Embryonic facial prominence (tissue), 1 donor: ENCODE results near the gene NIPAL3.

ENCODE experiments used
- DNase-seq: peaks from one replicate; pipeline ENCODE4 v3.0.0-alpha.2; 2016; ENCODE audit errors: extremely low spot score

The NIPAL3 gene

DNA sequence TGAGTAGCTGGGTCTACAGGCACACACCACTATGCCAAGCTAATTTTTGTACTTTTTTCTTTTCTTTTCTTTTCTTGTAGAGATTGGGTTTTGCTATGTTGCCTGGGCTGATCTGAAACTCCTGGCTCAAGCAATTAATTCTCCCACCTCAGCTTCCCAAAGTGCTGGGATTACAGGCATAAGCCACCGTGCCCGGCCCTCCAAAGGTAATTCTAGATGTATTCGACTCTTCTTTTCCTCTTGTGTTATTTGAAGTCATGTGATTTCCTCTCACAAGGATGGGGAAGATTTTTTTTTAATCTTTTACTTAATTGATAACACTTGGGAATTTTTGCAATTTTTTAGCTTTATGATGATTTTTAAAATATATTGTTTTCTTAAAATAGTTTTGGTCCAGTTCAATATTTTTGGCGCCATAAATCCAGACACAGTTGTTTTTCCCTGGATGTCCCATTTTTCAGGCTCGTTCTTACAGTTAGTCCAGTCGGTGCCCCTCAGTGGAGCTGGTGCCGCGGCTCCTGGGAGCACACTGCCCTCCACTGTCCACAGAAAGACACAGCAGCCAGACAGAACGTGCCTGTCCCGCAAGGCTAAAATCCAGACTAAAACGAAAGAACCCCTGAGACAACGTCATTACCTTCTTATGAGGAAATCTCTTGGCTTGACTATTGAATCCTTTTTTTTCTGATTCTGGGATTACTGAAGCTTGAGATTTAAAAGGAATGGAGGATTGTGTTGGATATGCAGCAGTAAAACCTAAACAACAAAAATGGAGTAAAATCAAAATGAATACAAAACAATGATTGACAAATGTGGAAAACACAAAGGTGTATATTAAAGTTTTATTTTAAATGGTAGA, 24.4 kb upstream of the NIPAL3 start:
- DNase-seq, result peak; percentile 82

- DNase-seq, result no peak
Observed at GRCh38 chr1:24391882-24392603, 23.6 kb upstream of the NIPAL3 start.

DNA sequence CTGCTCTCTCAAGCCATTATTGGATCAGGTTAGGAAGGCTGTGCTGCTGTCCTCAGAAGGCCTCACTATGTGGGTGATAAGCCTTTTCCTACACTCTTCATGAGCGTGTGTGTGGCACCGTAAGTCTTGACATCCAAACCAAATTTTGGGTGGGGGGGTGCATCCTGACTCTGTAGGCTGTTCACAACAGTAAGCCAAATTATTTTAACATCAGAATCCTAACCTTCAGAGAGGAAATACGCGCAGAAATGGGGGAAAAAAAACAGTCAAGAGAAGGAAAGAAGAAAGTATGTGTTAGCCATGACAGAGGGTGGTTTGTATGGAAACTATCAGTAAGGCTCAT, 23.0 kb upstream of the NIPAL3 start:
- DNase-seq, result no peak

- no peak for DNase-seq
Observed at GRCh38 chr1:24392982-24393650, 22.5 kb upstream of the NIPAL3 start.

GRCh38 chr1:24393892-24394291, 21.7 kb upstream of the NIPAL3 start:
- DNase-seq, result no peak

DNA sequence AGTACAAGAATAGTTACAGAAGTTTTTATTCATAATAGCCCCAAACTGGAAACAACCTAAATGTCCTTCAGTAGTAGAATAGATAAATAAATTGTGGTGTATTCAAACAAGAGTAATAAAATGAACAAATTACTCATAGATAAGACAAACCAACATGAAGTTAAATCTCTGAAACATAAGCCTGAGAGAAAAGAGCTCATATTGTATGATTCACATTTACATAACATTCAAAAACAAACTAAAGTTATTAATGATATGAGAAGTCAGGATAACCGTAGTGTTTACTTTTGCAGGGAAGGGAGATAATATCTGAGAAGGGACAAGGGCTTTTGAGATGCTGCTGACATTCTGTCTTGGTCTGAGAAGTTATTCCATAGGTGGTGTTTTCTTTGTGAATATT, 15.5 kb upstream of the NIPAL3 start:
- no peak for DNase-seq

DNA sequence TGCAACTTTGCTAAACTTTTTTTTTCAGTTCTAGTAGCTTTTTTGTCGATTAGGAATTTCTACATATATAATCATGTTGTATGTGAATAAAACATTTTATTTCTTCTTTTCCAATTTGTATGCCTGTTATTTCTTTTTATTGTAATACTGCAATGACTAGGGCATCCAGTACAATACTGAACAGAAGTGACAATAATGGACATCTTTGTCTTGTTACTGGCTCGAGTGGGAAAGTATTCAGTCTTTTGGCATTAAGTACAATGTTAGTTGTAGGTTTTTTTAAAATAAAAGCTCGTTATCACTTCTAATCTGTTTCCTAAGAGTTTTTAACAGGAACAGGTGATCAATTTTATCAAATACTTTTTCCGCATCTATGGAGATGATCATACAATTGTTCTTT, 11.8 kb upstream of the NIPAL3 start:
- no peak for DNase-seq

- DNase-seq, result no peak
Observed at GRCh38 chr1:24406788-24407187, 8.8 kb upstream of the NIPAL3 start.

- no peak for DNase-seq
Observed at GRCh38 chr1:24409535-24409934, 6.1 kb upstream of the NIPAL3 start.

GRCh38 chr1:24410750-24411149, 4.9 kb upstream of the NIPAL3 start:
- no peak for DNase-seq

- DNase-seq, result no peak
Observed at GRCh38 chr1:24411963-24412362, 3.6 kb upstream of the NIPAL3 start.

GRCh38 chr1:24412408-24412807, 3.2 kb upstream of the NIPAL3 start:
- no peak for DNase-seq

GRCh38 chr1:24413350-24414163, 2.0 kb upstream of the NIPAL3 start, which contains the start of gene STPG1:
TSS of gene STPG1 (minus strand) at chr1:24413782. CDS start at chr1:24401388, 12,394 bp downstream.
- no peak for DNase-seq

DNA sequence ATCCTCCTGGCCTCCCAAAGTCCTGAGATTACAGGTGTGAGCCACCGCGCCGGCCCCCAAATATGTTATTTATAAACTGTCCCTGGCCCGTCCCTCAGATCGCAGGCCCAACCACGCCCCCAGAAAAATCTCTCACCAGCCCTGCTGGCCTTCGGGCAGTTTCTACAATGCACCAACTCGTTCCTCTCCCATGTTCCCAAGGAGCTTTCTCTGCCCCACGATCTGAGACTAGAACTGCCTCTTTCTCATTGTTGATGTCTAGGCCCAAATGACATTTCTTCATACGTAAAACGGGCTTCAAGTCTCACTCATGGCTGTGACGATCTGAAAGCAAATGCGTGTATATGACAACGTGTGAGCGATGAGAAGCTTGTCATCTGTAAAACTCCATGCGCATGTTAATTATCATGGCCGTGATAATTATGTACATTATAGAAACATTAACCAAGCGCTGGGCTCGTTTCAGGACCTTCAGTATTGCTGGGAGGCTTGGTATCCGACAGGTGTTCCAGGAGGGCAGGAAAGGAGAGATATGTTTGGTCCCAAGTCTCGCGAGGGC, 748 bp upstream of the NIPAL3 start:
- DNase-seq, result no peak

DNA sequence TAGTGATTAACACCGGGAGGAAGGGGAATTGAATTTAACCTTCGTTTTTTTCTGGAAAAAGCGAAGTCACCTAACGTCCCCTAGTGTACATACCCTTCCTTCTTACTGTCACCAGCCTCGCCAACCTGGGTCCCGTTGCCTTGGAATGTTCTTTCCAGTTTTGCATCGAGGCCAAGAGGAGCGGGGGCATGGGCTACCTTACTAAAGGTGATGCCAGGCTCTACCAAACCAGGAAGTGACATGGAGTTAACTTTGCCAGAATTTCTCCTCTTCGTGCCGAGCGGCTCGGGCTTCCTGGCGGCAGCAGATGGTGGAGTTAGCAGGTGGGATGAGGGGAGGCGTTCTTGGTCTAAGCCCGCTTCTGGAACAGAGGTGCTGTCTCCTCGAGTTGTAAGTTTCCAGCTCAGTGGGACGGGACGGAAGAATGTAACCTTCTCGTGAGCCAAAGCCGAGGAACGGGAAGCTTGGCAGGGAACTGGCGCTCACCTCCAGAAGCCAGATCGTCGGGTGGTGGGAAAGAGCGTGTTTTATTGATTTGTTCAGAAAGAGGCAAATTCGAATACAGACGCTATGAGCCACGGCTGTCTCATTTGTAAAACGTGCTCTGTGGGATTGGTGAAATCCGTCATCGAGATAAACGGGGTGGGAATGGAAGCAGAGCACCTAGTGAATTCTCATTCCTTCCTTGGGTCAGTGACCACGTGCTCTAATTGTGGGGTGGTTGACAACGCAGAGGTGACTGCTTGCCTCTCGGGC, 486 bp downstream of the NIPAL3 start:
- no peak for DNase-seq

- no peak for DNase-seq
Observed at GRCh38 chr1:24416666-24417391, 1.2 kb downstream of the NIPAL3 start.

DNA sequence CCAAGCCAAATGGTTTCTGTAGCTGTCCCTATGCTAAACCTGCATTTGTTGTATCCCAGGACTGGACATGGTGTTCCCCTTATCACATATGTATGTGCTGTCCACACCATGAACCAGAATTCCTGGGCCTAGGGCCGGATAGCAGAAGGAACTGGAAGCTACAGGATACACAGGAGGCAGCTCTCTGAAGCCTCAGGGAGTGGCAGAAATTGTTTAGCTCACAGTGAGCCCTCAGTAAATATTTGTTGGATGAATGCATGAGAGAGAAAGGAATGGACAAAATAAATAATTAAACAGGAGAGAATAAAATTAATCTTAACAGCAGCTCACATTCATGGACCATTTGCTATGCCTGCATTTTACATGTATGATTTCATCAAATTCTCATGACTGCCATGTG, 2.1 kb downstream of the NIPAL3 start:
- DNase-seq, result no peak

DNA sequence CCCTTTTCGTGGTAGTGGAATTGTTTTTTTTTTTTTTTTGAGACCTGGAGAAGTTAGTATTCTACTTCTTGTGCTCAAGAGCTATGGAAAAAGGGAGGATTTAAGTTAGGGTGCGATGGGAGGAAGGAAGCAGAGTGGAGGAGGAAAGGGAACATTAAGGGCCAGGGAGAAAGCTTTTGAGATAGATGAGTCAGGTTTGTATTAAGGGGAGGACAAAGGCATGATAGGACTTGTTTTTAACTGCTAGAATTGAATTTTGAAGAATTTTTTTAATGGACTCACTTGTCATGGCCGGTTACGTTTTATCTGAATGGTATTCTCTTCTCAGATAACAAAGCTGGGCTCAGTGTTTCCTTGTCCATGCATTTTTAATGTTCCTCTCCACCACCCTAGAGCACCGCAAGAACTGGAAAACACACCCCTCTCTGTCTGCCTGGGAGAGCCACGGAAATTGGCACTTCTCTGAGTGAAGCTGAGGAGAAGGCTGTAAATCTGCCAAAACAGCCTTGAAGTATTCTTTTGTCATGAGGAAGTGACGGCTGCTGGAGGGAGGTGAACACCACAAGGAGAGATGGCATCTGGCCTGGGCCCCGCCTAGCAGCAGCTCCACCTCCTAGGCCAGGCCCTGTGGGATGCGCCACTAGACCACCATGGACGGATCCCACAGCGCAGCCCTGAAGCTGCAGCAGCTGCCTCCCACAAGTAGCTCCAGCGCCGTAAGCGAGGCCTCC, 3.5 kb downstream of the NIPAL3 start:
- DNase-seq, result no peak

GRCh38 chr1:24420547-24420946, 4.9 kb downstream of the NIPAL3 start:
- no peak for DNase-seq
